Measurements from ENCODE around the gene PSMB10. TPM values are rescaled to one million over a fixed set of nuclear protein-coding genes. Genes with fewer than 3 reads are reported as not detected.
A peak's percentile ranks its signal among the peaks of the same experiment; 100 is the strongest.

Gene PSMB10
- total RNA-seq, 2 donors from 2014 or later: 16.2 to 26.7 TPM

GRCh38 chr16:67892375-67892774 is 44.3 kb downstream of the PSMB10 start:
- TF ChIP-seq CTCF (IDR thresholded peaks at IDR 0.05) (no peak), POLR2A (IDR thresholded peaks at IDR 0.05) (no peak)
- Histone ChIP-seq H3K4me1 (peaks cover 26% of the 10 kb centered on the region), H3K36me3 (replicated peaks in 1 of 2; ENCODE audit: insufficient read depth in 1 of 2, low read depth in 2 of 2) (no peaks in the 10 kb centered on the region), H3K4me3 (no peak overlapping the region), H3K27ac (peak overlapping the region in 3 of 4 donors; percentile 90 to 99 (median 97)), H3K9me3 (no peaks in the 10 kb centered on the region), H3K27me3 (no peaks in the 10 kb centered on the region)
- WGBS, 2 donors: 53 to 58% methylated on average over 5 of the region's 5 CpGs
- ATAC-seq (no peak), DNase-seq (no peak)
- intact Hi-C loops (cut with DNase I): no loop called here

- intact Hi-C loops (cut with DNase I): no loop called here
- Histone ChIP-seq H3K4me3 (no peak overlapping the region), H3K27ac (no peak overlapping the region), H3K36me3 (replicated peaks in 1 of 2; ENCODE audit: insufficient read depth in 1 of 2, low read depth in 2 of 2) (no peaks in the 10 kb centered on the region), H3K27me3 (no peaks in the 10 kb centered on the region), H3K4me1 (no peaks in the 10 kb centered on the region), H3K9me3 (no peaks in the 10 kb centered on the region)
- 80 to 81% methylated on average over 2 to 3 of the region's 3 CpGs for WGBS, 2 donors
- DNase-seq: no peak
- TF ChIP-seq POLR2A (IDR thresholded peaks at IDR 0.05) (no peak), CTCF (IDR thresholded peaks at IDR 0.05) (no peak)
- ATAC-seq: no peak
Measured at GRCh38 chr16:67888331-67888730, 48.3 kb downstream of the PSMB10 start.

GRCh38 chr16:67886387-67886786 is 50.3 kb downstream of the PSMB10 start:
- Histone ChIP-seq H3K9me3 (no peaks in the 10 kb centered on the region), H3K4me1 (no peaks in the 10 kb centered on the region), H3K4me3 (no peak overlapping the region), H3K36me3 (replicated peaks in 1 of 2; ENCODE audit: insufficient read depth in 1 of 2, low read depth in 2 of 2) (peaks cover 0 to 9% of the 10 kb centered on the region in 2 donors), H3K27ac (no peak overlapping the region), H3K27me3 (no peaks in the 10 kb centered on the region)
- DNase-seq (no peak), ATAC-seq (no peak)
- WGBS, 2 donors: 94 to 97% methylated on average over 5 of the region's 5 CpGs
- intact Hi-C loops (cut with DNase I): no loop called here
- TF ChIP-seq CTCF (IDR thresholded peaks at IDR 0.05) (no peak), POLR2A (IDR thresholded peaks at IDR 0.05) (no peak)

- H3K4me1 ChIP-seq: no peaks in the 10 kb centered on the region
- no peaks in the 10 kb centered on the region for H3K27me3 ChIP-seq
- peaks cover 0 to 13% of the 10 kb centered on the region in 2 donors for H3K36me3 ChIP-seq (replicated peaks in 1 of 2; ENCODE audit: insufficient read depth in 1 of 2, low read depth in 2 of 2)
- H3K4me3 ChIP-seq: no peak overlapping the region
- intact Hi-C loops (cut with DNase I): no loop called here
- no peak for DNase-seq
- TF ChIP-seq CTCF (IDR thresholded peaks at IDR 0.05): no peak
- TF ChIP-seq POLR2A (IDR thresholded peaks at IDR 0.05): no peak
- H3K27ac ChIP-seq: no peak overlapping the region
- 92 to 93% methylated on average over 2 to 19 of the region's 19 CpGs for WGBS, 2 donors
- no peaks in the 10 kb centered on the region for H3K9me3 ChIP-seq
- ATAC-seq: no peak
Measured at GRCh38 chr16:67885976-67886375, 50.7 kb downstream of the PSMB10 start.

GRCh38 chr16:67885545-67885944 is 51.1 kb downstream of the PSMB10 start:
- 91 to 93% methylated on average over 11 to 12 of the region's 12 CpGs for WGBS, 2 donors
- Histone ChIP-seq H3K36me3 (replicated peaks in 1 of 2; ENCODE audit: insufficient read depth in 1 of 2, low read depth in 2 of 2) (peaks cover 0 to 17% of the 10 kb centered on the region in 2 donors), H3K27ac (no peak overlapping the region), H3K27me3 (no peaks in the 10 kb centered on the region), H3K4me3 (no peak overlapping the region), H3K9me3 (no peaks in the 10 kb centered on the region), H3K4me1 (no peaks in the 10 kb centered on the region)
- TF ChIP-seq CTCF (IDR thresholded peaks at IDR 0.05) (no peak), POLR2A (IDR thresholded peaks at IDR 0.05) (no peak)
- no peak for DNase-seq
- ATAC-seq: no peak
- intact Hi-C loops (cut with DNase I): no loop called here

Measured in body of pancreas (tissue), 4 donors.